ENCODE results near the gene MRPL36.
"Not testable (repeated sequence)": the region's sequence is repeated elsewhere in the genome, so short reads cannot be mapped to it uniquely, and the experiment has no call there.

Gene MRPL36

GRCh38 chr5:1799602-1800471 lies at the start of gene MRPL36:
MRPL36 (minus strand) TSS chr5:1799837; CDS start chr5:1798935, 902 bp downstream.
- peak; percentile 54 for DNase-seq

DNA sequence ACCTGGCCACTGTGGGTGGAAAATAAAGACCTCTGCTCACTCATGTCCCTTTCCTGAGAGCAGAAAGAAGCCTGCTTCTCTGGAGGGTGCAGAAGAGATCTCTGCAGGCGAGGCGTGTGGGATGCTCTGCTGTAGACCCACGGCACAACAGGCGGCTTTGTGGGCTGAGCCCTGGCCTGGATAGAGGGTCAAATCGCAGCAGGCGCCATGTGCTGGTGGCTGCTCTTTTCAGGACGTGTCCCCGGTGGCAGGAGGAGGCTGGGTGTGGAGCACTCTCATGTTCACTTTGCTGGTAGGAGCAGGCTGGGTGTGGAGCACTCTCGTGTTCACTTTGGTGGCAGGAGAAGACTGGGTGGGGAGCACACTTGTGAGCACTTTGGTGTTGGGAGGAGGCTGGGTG lies 48.0 kb upstream of the MRPL36 start:
- DNase-seq: no peak

- no peak for DNase-seq
These were observed 47.4 kb upstream of the MRPL36 start for GRCh38 chr5:1847056-1847455.

- DNase-seq: no peak
These were observed 46.9 kb upstream of the MRPL36 start for GRCh38 chr5:1846583-1846982.

DNA sequence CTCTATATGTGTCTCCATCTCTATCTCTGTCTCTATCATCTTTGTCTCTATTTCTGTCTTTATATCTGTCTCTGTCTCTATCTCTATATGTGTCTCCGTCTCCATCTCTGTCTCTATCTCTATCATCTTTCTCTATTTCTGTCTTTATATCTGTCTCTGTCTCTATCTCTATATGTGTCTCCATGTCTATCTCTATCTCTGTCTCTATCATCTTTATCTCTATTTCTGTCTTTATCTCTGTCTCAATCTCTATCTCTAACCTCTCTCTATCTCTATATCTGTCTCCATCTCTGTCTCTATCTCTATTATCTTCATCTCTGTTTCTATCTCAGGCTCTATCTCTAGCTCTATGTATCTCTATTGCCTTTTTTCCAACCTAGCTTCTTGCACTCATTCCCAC lies 46.1 kb upstream of the MRPL36 start:
- no peak for DNase-seq

DNA sequence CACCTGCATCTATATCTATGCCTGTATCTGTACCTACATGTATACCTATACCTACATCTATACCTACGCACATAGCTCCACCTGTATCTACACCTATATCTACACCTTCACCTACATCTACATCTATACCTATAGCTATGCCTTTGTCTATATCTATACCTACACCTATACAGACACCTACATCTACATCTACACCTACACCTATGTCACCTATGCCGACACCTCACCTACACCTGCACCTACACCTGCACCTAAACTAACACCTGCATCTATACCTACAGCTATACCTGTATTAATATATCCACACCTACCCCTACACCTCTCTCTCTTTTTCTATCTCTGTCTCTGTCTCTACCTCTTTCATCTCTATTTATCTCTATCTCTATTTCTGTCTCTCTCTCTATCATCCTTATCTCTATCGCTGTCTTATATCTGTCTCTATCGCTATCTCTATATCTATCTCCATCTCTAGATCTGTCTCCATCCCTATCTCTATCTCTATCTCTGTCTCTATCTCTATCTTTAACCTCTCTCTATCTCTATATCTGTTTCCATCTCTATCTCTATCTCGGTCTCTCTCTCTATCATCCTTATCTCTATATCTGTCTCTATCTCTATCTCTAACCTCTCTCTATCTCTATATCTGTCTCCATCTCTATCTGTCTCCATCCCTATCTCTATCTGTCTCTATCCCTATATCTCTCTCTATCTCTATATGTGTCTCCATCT lies 45.2 kb upstream of the MRPL36 start:
- no peak for DNase-seq

GRCh38 chr5:1843761-1844160 lies 44.1 kb upstream of the MRPL36 start:
- DNase-seq: not testable (repeated sequence)

DNA sequence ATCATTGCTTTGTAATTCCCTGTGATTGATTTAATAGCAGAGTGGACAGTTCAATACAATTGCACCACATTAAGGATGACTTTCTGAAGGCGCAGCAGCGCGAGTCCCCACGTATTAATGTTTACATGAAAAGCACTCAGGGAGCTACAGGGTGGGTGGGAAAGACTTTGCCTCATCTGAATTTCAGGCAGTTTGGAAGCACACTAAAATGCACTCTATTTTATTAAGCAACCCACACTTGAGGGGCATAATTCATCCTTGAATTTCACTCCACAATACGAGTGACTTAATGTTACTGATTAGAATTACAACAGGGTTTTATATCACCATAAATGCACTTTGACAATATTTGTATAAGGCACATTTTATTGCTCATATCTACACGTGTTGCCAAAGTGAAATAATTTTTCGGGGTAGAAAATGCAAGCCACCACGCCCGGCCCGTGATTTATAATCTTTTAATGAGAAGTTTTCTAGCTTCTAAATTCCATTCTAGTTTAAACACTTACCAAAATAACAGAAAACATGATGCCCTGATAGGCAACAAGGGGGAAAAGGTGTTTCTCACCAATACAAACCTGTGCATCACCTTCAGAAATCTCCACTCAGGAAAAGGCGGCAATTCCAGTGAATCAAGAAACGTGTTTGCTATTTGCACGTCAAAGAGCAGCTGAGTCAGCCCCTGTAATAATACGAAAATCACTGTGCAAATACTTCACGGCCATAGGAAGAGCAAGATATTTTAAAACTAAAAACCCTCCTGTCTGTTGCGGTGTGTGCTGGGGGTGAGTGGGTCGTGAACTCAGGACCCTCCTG lies 42.6 kb upstream of the MRPL36 start:
- DNase-seq: no peak

DNA sequence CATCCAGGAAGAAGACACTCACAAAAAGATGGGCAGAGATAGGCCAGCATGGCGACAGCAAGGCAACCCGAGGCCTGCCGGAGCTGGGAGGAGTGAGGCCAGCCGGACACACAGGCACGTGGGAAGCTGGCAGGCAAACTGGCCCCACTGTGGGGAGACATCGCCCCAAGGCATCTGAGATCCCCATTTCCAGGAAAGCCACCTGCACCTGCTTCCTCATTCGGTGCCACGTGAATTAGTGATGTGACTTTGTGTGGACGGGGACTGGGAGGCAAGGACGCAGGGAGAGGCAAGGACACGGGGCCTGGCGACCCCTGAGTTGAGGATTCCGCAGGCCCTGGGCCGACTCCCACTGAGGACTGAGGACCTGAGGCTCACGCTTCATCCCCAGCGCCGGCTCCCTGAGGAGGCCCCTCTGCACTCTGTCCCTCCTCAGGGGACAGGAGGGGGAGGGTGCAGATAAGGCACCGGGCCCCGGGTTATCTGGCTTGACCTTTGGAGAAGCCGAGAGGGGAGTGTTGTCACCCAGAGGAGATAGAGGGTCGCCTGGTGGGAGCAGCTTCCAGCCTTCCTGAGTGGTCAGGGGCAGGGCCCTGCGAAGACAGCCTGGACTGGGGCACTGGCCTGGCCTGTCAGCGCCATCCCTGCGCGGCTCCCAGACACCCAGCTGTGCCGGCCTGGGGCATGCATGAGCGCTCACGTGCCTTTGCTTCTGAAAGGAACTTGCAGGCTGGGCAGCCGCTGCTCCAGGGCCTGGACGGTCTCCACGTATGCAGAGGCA lies 41.3 kb upstream of the MRPL36 start:
- DNase-seq: no peak

- no peak for DNase-seq
These were observed 40.5 kb upstream of the MRPL36 start for GRCh38 chr5:1840071-1840547.

GRCh38 chr5:1838013-1838412 lies 38.4 kb upstream of the MRPL36 start:
- no peak for DNase-seq

GRCh38 chr5:1836891-1837880 lies 37.5 kb upstream of the MRPL36 start:
- DNase-seq: no peak

DNA sequence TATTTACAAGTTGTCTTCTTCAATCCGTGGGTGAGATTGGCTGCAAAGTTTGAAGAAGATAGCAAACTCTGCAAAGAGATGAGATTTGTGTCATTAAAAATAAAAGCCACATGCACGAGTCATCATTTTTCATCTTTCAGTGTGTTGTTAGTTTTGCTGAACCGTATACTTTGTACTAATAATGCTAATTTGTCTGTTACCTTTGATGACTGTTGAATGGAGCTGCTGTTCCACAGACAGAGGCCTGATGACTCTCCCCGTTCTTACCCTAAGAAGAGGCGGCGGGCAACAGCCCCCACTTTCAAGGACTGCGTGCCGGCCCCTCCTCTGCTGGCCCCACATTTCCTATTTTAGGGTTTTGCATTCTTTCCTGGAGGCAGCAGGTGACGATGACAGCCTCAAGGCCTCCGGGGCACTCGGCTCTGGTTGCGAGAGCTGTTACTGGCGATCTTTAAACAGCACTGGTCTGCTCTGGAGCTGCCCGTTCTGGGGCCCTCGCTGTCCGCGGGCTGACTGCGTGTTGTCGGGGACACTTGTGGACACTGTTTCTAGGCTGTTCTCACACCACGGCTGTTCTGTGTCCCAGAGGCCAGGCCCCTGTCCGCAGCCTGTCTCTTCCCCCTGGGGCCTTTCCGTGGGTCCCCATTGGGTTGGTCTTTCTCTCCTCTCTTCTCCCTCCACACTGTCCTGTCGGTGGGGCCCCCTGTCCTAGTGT lies 36.7 kb upstream of the MRPL36 start:
- no peak for DNase-seq

DNA sequence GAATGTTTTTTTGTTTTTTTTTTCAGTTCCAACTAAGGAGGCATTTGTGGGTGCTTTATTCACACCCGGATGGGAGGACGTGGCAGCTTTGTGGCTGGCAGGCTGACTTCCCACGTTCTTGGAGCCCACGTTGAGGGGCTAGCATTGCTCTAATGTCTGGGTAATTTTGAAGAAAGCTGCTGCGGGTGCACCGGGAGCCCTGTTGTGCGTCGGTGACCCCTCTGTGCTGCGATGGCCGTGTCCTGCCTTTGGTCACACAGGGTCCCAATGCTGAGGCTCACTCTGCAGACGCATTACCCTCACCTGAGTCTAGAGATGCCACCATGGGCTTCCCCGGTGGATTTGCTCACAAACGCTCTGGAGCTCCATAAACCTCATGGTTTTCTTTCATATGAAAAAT lies 35.8 kb upstream of the MRPL36 start:
- DNase-seq: no peak

GRCh38 chr5:1834721-1835429 lies 35.2 kb upstream of the MRPL36 start:
- no peak for DNase-seq

DNA sequence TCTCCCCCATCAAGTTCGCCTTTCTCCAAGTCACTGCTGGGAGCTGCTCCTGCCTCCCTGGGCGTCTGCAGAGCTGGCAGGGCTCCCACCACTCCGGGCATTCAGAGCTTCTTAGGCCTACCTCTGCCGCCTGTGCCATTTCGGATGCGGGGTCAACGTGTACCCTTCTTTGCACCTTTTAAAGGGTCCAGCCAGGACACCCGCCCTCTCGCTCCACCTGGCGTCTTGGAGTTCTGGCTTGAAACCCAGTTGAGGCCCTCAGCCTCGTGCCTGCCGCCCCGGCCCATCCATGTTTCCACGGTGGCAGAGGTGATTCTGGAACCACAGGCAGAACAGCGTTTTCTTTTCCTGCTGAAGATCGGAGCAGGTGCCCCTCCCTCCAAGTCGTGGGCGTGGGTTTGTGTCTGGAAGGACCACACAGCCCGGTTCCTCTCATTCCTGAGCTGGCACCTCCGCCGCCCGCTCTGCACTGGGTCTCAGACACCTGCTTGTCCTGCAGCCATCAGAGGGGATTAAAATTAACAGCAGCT lies 34.5 kb upstream of the MRPL36 start:
- DNase-seq: no peak

- DNase-seq: no peak
These were observed 33.8 kb upstream of the MRPL36 start for GRCh38 chr5:1833264-1834021.

- no peak for DNase-seq
These were observed 33.0 kb upstream of the MRPL36 start for GRCh38 chr5:1832511-1833250.
